Measurements from ENCODE around the gene PKDCC. TPM values are rescaled to one million over a fixed set of nuclear protein-coding genes. Genes with fewer than 3 reads are reported as not detected.

The PKDCC gene
- polyA plus RNA-seq, 1 donor (not counting 4 experiments of a cell fraction or from before 2014, with no cell fraction given), result not detected

GRCh38 chr2:42030200-42030759 lies 17.5 kb upstream of the PKDCC start:
- FAIRE-seq, result no peak

GRCh38 chr2:42030829-42031228 lies 17.0 kb upstream of the PKDCC start:
- Histone ChIP-seq H3K9me1 (ENCODE audit: control insufficient read depth, extremely low read depth, insufficient read depth, low read length) (no peaks in the 10 kb centered on the region), H3K79me2 (ENCODE audit: control insufficient read depth, insufficient read depth, low read length) (no peaks in the 10 kb centered on the region), H3K4me3 (ENCODE audit: control insufficient read depth in 2 of 3, extremely low read depth in 1 of 3, insufficient read depth in 2 of 3, low read depth in 1 of 3, low read length in 3 of 3) (no peak overlapping the region), H3K27me3 (ENCODE audit: control insufficient read depth, extremely low read depth, insufficient read depth, low read length) (peaks cover 13% of the 10 kb centered on the region), H3K9ac (ENCODE audit: control insufficient read depth, extremely low read depth, insufficient read depth, low read length) (no peak overlapping the region), H3K4me1 (ENCODE audit: control insufficient read depth, extremely low read depth, insufficient read depth, low read length) (no peaks in the 10 kb centered on the region), H3K4me2 (ENCODE audit: control insufficient read depth, extremely low read depth, insufficient read depth, low read depth, low read length) (no peak overlapping the region), H3K36me3 (ENCODE audit: control insufficient read depth in 2 of 2, extremely low read depth in 1 of 2, insufficient read depth in 2 of 2, low read length in 2 of 2) (no peaks in the 10 kb centered on the region), H4K20me1 (ENCODE audit: control insufficient read depth, extremely low read depth, insufficient read depth, low read length) (no peaks in the 10 kb centered on the region), H3K9me3 (ENCODE audit: control insufficient read depth, low read depth, low read length) (no peaks in the 10 kb centered on the region), H2AFZ (ENCODE audit: control insufficient read depth, low read length) (no peak overlapping the region), H3K27ac (ENCODE audit: control insufficient read depth, insufficient read depth, low read length) (no peak overlapping the region)
- dilution Hi-C loops (cut with MboI; ENCODE audit: extremely low pct_ligation_motif_present, low sequenced_read_pairs), result no loop called here
- DNase-seq (ENCODE audit: low read depth, low spot score) (no peak), FAIRE-seq (no peak)
- TF ChIP-seq EZH2 (IDR thresholded peaks at IDR 0.05; ENCODE audit: low read length), result no peak
- no peak for TF ChIP-seq CTCF (optimal IDR thresholded peaks at IDR 0.05 in 1 of 3, IDR thresholded peaks at IDR 0.05 in 1 of 3, conservative IDR thresholded peaks at IDR 0.05 in 1 of 3; ENCODE audit: extremely low read depth in 1 of 3, insufficient read depth in 2 of 3, low read length in 3 of 3)

More at GRCh38 chr2:42030200-42030759, 17.5 kb upstream of the PKDCC start:
- Histone ChIP-seq H3K9ac (ENCODE audit: control insufficient read depth, extremely low read depth, insufficient read depth, low read length) (no peak overlapping the region), H3K4me3 (ENCODE audit: control insufficient read depth in 2 of 3, extremely low read depth in 1 of 3, insufficient read depth in 2 of 3, low read depth in 1 of 3, low read length in 3 of 3) (no peak overlapping the region), H3K4me1 (ENCODE audit: control insufficient read depth, extremely low read depth, insufficient read depth, low read length) (no peaks in the 10 kb centered on the region), H3K9me1 (ENCODE audit: control insufficient read depth, extremely low read depth, insufficient read depth, low read length) (no peaks in the 10 kb centered on the region), H3K79me2 (ENCODE audit: control insufficient read depth, insufficient read depth, low read length) (no peaks in the 10 kb centered on the region), H3K36me3 (ENCODE audit: control insufficient read depth in 2 of 2, extremely low read depth in 1 of 2, insufficient read depth in 2 of 2, low read length in 2 of 2) (no peaks in the 10 kb centered on the region), H3K27me3 (ENCODE audit: control insufficient read depth, extremely low read depth, insufficient read depth, low read length) (peaks cover 13% of the 10 kb centered on the region), H3K27ac (ENCODE audit: control insufficient read depth, insufficient read depth, low read length) (no peak overlapping the region), H2AFZ (ENCODE audit: control insufficient read depth, low read length) (no peak overlapping the region), H4K20me1 (ENCODE audit: control insufficient read depth, extremely low read depth, insufficient read depth, low read length) (no peaks in the 10 kb centered on the region), H3K4me2 (ENCODE audit: control insufficient read depth, extremely low read depth, insufficient read depth, low read depth, low read length) (no peak overlapping the region), H3K9me3 (ENCODE audit: control insufficient read depth, low read depth, low read length) (no peaks in the 10 kb centered on the region)
- dilution Hi-C loops (cut with MboI; ENCODE audit: extremely low pct_ligation_motif_present, low sequenced_read_pairs), result no loop called here
- TF ChIP-seq EZH2 (IDR thresholded peaks at IDR 0.05; ENCODE audit: low read length) (no peak), CTCF (optimal IDR thresholded peaks at IDR 0.05 in 1 of 3, IDR thresholded peaks at IDR 0.05 in 1 of 3, conservative IDR thresholded peaks at IDR 0.05 in 1 of 3; ENCODE audit: extremely low read depth in 1 of 3, insufficient read depth in 2 of 3, low read length in 3 of 3) (no peak)
- no peak for DNase-seq (ENCODE audit: low read depth, low spot score)

All from keratinocyte (primary cell).